Subcutaneous abdominal adipose tissue (tissue), 5 donors: ENCODE results near the gene LETM1.

Experiments
- H3K27ac ChIP-seq: one replicate; pipeline ENCODE4 v1.7.0; 2013; ENCODE audit warnings: low read depth, mild to moderate bottlenecking, inconsistent platforms, low read length, moderate library complexity
- H3K27me3 ChIP-seq, 5 donors: one replicate each; pipeline ENCODE4 v1.7.0; 2013; ENCODE audit warnings: low read length in 5 of 5, inconsistent platforms in 1 of 5; ENCODE audit not compliant: control insufficient read depth in 5 of 5, insufficient read depth in 4 of 5
- H3K36me3 ChIP-seq, 5 donors: one replicate each; pipeline ENCODE4 v1.7.0; 2013; ENCODE audit warnings: low read length in 5 of 5; ENCODE audit not compliant: control insufficient read depth in 5 of 5, insufficient read depth in 5 of 5
- H3K4me1 ChIP-seq, 5 donors: one replicate each; pipeline ENCODE4 v1.7.0; 2013; ENCODE audit warnings: low read length in 5 of 5, mild to moderate bottlenecking in 3 of 5, moderate library complexity in 1 of 5; ENCODE audit not compliant: control insufficient read depth in 5 of 5, insufficient read depth in 5 of 5
- H3K4me3 ChIP-seq, 5 donors: one replicate each; pipeline ENCODE4 v1.7.0; 2013; ENCODE audit warnings: low read length in 5 of 5, low read depth in 1 of 5
- H3K9ac ChIP-seq, 5 donors: one replicate each; pipeline ENCODE4 v1.7.0; 2013; ENCODE audit warnings: low read length in 5 of 5, mild to moderate bottlenecking in 4 of 5, moderate library complexity in 3 of 5
- H3K9me3 ChIP-seq, 5 donors: one replicate each; pipeline ENCODE4 v1.7.0; 2013; ENCODE audit warnings: low read length in 5 of 5; ENCODE audit not compliant: control insufficient read depth in 5 of 5
- donor health status: healthy.
- donor health status: healthy.
- donor health status: healthy.
- donor health status: healthy.
- donor health status: healthy.

Gene LETM1

DNA sequence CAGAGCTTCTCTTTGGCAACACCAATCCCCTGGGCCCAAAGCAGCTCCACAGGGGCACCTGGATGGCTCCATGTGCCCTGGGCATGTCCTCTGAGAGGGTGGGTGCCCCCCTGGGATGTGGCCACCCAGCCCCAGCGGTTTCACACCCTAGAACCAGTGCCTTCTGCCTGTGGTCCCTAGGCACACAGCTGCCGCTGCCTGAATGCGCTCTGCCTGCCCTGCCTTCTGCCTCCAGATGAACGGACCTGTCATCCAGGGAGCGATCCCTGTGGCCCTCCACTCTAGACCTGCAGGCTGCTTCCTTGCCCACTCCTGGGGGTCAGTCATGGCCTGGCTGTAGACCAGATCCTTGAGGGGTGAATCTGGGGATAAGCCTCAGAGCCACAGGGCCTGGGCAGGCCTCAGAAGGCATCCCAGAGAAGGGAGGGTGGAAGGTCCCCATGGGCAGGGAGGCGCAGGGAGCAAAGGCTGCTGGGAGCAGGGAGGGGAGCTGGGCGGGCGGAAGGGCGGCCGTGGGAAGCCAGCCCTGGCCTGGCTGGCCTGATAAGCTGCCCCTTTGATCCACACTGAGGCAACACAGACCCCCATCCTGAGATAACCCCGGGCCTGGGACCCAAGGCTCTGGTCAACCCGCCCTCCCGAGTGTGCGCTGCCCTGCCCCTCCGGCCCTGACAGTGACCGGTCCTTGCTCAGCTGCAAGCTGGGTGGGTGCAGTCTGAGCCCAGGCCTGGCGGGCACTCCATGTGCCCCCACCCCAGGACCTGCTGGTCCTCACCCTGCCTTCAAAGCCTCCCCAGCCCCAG, 71.0 kb downstream of the LETM1 start:
- H3K4me1 ChIP-seq, result peaks cover 0 to 9% (median 8%) of the 10 kb centered on the region in 5 donors
- H3K9me3 ChIP-seq, result peaks cover 0 to 2% (median 0%) of the 10 kb centered on the region in 5 donors
- peak overlapping the region in 1 of 5 donors; percentile 25 for H3K9ac ChIP-seq
- no peak overlapping the region for H3K27ac ChIP-seq
- no peaks in the 10 kb centered on the region for H3K36me3 ChIP-seq
- H3K4me3 ChIP-seq, result no peak overlapping the region
- H3K27me3 ChIP-seq, result peaks cover 0 to 4% (median 0%) of the 10 kb centered on the region in 5 donors

DNA sequence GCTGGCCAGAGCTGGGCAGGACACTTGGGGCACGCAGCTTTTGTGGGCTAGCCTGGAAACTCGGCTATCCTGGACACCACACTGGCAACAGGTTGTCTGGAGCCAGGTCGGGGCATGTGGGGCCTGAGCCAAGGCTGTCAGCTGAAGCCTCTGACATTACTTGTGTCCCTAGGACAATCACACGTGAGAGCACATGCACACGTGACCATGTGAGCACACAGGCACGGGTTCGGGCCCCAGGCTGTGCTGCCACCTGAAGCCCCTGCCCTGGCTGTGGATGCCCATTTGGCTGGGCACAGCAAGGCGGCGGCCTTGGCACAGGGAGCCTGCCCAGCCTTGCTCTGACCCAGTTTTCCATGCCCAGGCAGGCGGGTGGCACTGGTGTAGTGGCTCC, 71.6 kb downstream of the LETM1 start:
- Histone ChIP-seq H3K4me3 (no peak overlapping the region), H3K27ac (no peak overlapping the region), H3K36me3 (no peaks in the 10 kb centered on the region), H3K4me1 (peaks cover 0 to 9% (median 8%) of the 10 kb centered on the region in 5 donors), H3K9me3 (peaks cover 0 to 2% (median 0%) of the 10 kb centered on the region in 5 donors), H3K9ac (no peak overlapping the region), H3K27me3 (peaks cover 0 to 4% (median 0%) of the 10 kb centered on the region in 5 donors)

DNA sequence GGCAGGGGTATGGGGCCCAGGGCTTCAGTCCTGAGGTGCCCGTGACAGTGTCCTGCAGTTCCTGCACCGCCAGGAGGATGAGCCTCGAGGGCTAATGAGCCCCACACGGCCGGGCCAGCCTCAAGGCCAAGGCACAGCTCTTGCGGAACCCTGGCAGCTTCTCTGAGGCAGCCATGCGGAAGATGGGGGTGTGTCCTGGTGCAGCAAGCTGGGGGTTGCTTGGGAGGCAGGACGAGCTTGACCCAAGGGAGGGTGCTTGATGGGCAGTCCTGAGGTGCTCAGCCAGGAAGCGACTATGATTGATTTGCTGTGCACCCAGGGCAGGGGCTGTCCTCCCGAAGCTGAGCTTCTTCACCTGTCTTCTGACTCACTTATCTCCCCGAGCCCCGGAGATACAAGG, 72.0 kb downstream of the LETM1 start:
- H3K4me3 ChIP-seq, result no peak overlapping the region
- H3K27ac ChIP-seq, result no peak overlapping the region
- no peaks in the 10 kb centered on the region for H3K36me3 ChIP-seq
- H3K27me3 ChIP-seq, result peaks cover 0 to 4% (median 0%) of the 10 kb centered on the region in 5 donors
- peaks cover 0 to 9% (median 8%) of the 10 kb centered on the region in 5 donors for H3K4me1 ChIP-seq
- no peak overlapping the region for H3K9ac ChIP-seq
- H3K9me3 ChIP-seq, result peaks cover 0 to 2% (median 0%) of the 10 kb centered on the region in 5 donors

DNA sequence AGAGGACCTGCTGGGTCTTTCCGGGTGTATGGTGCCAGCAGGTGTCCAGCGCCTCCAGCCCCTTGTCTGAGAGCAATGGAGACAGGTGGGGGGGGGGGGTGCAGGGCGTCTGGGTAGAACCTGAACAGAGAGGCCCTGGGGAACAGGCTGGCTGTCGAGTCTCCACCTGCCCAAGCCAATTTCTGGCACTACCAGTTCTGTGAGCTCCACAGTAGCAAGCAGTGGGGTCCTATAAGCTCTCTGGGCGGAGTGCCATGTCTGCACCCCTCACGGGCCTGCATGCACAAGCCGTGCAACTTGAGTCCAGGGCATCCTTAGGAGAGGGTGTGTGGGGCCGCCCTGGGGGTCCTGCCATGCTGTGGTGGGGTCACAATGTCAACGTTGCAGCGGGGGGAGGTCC, 72.9 kb downstream of the LETM1 start:
- Histone ChIP-seq H3K9me3 (peaks cover 0 to 2% (median 0%) of the 10 kb centered on the region in 5 donors), H3K4me3 (no peak overlapping the region), H3K9ac (no peak overlapping the region), H3K4me1 (peaks cover 0 to 9% (median 8%) of the 10 kb centered on the region in 5 donors), H3K27ac (no peak overlapping the region), H3K27me3 (peaks cover 0 to 7% (median 3%) of the 10 kb centered on the region in 5 donors), H3K36me3 (no peaks in the 10 kb centered on the region)

DNA sequence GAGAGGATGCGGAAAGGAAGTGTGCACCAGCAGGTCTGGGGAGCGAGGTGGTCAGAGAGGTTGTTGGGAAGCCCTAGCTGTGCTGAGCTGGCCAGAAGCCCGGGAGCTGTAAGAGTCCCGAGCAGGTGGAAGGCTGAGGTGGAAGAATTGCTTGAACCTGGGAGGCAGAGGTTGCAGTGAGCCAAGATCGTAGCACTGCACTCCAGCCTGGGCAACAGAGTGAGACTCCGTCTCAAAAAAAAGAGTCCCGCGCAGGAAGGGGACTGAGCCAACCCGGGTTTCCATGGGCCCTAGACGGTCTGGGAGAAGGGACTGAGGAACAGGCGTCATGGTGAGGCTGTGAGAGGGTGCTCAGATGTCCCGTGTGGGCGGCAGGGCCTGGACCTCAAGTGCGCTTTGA, 75.5 kb downstream of the LETM1 start:
- no peak overlapping the region for H3K9ac ChIP-seq
- no peak overlapping the region for H3K4me3 ChIP-seq
- H3K27ac ChIP-seq, result no peak overlapping the region
- H3K9me3 ChIP-seq, result peaks cover 0 to 2% (median 0%) of the 10 kb centered on the region in 5 donors
- peaks cover 0 to 9% (median 8%) of the 10 kb centered on the region in 5 donors for H3K4me1 ChIP-seq
- H3K27me3 ChIP-seq, result peaks cover 0 to 11% (median 7%) of the 10 kb centered on the region in 5 donors
- H3K36me3 ChIP-seq, result no peaks in the 10 kb centered on the region

DNA sequence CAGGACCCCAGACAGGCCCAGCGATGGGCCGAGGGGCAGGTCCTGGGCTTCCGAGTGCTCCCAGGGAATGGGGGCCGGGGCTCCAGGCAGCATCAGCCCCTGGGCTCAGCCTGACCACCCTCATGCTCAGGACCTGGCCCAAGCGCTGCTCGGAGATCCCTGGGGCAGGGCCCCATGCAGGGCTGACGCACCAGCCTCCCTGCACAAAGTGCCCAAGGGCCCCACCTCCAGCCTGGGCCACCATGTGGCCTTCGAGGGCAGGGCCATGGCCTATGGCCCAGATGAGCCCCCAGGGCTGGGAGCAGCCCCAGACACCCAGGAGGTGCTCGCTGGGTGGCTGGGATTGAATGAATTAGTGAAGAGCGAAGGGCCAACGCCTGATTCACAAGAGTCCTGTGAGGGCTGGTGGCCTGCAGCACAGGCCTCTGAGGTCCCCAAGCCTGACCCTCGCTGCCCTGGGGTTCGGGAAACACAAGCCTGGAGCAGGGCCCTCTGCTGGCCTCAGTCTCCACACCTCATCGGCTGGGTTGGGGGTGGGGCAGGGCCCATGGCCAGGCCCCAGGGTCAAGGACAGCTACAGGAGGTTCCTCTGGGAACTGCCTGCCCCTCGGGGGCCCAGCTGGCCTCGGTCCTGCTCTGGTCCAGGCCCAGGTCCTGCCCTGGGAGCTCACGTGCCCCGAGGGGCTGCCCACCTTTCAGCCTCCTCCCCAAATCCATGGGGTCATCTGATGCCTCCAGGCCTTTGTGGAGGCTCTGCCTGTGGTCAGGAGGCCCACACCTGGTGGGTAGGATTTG, 76.2 kb downstream of the LETM1 start:
- H3K9ac ChIP-seq, result no peak overlapping the region
- no peak overlapping the region for H3K27ac ChIP-seq
- H3K4me3 ChIP-seq, result no peak overlapping the region
- no peaks in the 10 kb centered on the region for H3K36me3 ChIP-seq
- H3K9me3 ChIP-seq, result peaks cover 0 to 2% (median 0%) of the 10 kb centered on the region in 5 donors
- peaks cover 0 to 4% (median 1%) of the 10 kb centered on the region in 5 donors for H3K4me1 ChIP-seq
- H3K27me3 ChIP-seq, result peaks cover 0 to 11% (median 7%) of the 10 kb centered on the region in 5 donors

DNA sequence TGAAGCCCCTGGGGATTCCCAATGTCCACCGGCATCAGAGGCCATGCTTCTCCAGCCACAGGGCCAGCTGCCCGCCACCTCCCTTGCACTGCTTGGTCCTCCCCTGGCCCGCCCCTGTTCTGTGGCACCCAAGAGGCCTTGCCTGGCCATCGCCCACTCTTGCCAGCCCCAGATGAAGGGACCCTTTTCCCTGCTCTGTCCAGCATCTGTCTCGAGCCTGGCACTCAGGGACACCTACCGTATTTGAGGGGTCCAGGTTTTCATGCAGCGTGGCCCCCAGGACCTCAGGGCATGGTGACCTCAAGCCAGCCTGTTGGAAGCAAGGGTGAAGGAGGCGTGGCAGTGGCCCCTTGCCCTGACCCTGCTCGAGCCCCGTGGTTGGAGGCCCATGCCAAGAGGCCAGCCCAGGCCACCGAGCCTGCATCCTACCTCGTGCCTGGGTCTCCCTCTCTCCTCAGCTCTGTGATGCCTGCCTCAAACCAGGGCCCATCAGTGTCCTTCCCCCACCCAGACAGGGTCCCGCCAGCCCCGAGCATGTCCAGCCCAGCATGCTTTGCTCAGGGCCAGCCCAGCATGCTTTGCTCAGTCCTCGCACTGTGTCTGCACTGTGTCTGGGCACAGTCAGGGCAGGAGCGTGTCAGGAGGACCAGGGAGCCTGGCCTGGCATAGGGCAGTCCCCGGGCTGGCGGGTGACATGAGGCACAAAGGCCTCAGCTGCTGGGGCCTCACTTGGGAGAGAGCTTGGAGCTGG, 77.1 kb downstream of the LETM1 start:
- H3K9me3 ChIP-seq, result peaks cover 0 to 2% (median 0%) of the 10 kb centered on the region in 5 donors
- H3K27ac ChIP-seq, result no peak overlapping the region
- H3K36me3 ChIP-seq, result no peaks in the 10 kb centered on the region
- H3K9ac ChIP-seq, result no peak overlapping the region
- no peaks in the 10 kb centered on the region for H3K4me1 ChIP-seq
- H3K27me3 ChIP-seq, result peaks cover 0 to 11% (median 7%) of the 10 kb centered on the region in 5 donors
- no peak overlapping the region for H3K4me3 ChIP-seq

DNA sequence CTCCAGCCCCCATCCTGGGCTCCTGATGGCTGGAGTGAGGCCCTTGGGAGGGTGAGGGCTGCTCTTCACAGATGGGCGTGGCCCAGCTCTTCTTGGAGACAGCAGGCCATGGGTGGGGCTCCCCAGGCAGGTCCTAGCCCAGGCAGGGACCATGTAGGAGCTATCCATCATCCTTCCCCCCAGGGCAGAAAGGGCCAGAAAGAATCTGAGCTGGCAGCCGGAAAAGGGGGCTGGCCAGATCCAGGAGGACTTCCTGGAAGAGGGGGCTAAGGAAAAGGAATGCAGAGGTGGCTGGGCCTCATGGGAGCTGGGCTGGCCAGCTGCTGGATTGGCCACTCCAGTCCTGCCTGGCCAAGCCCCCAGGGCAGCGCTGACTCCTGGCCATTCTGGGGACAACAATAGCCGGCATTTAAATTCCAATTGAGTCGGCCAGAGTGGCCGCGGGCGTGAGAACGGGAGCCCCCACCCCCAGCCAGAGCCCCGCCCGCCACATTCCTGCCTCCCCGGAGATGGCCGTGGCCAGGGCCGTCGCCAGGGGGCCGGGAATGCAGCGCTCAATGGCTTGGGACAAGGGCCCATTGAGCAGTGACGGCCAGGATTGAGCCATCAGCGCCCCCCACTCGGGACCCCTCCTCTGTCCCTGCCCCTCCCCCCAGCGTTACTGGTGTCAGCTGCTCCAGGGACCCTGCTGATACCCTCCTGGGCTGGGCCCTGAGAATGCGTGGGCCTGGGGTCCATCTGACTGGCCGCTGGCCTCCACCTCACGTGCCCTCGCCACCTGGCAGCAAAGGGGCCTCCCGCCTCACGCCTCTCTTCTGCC, 77.9 kb downstream of the LETM1 start:
- Histone ChIP-seq H3K9me3 (no peaks in the 10 kb centered on the region), H3K27ac (no peak overlapping the region), H3K27me3 (peaks cover 0 to 11% (median 7%) of the 10 kb centered on the region in 5 donors), H3K4me1 (no peaks in the 10 kb centered on the region), H3K9ac (no peak overlapping the region), H3K4me3 (no peak overlapping the region), H3K36me3 (no peaks in the 10 kb centered on the region)

DNA sequence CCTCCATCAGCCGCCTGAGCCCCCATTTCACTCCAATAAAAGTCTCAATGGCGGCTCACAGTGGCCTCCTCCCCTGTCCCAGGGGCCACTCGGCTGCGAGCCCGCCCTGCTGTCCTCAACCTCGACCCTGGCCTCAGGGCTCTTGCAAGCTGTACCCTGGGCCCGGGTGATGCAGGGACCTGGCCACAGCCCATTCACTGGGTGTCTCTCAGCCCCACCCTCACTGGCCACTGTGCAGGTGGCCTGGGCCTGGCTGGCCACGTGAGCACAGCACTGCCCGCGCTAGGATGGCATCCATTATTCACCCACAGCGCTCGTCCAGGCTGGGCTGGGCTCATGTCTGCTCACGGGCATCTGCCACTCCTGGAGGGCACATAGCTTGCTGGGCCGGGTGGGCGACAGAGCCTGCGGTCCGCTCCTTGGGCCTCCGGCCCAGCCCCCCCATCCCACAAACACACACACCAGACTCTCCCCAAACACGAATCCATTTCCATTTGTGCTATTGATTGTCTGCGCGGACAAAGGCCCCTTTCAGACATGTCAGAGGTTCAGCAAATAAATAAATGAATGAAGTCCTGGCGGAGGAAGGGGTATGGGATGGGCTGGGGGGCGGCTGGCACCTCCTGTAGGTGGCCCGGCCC, 79.3 kb downstream of the LETM1 start:
- H3K36me3 ChIP-seq, result no peaks in the 10 kb centered on the region
- H3K27me3 ChIP-seq, result peaks cover 0 to 11% (median 7%) of the 10 kb centered on the region in 5 donors
- H3K9ac ChIP-seq, result no peak overlapping the region
- no peaks in the 10 kb centered on the region for H3K4me1 ChIP-seq
- H3K4me3 ChIP-seq, result no peak overlapping the region
- no peaks in the 10 kb centered on the region for H3K9me3 ChIP-seq
- no peak overlapping the region for H3K27ac ChIP-seq
